GM12878 (cell line): ENCODE results near the gene FAM20B.

Experiments used
- SREBF1 ChIP-seq: IDR thresholded peaks from 2 replicates; pipeline ENCODE4 v1.6.1; 2012; ENCODE audit warnings: mild to moderate bottlenecking, low read length
- TF ChIP-seq, protein P1 (sequence below): fragments of 450-650 bp; conservative IDR thresholded peaks from 2 replicates; pipeline ENCODE4 v1.6.1; 2017; ENCODE audit warnings: mild to moderate bottlenecking, moderate library complexity

DNA sequence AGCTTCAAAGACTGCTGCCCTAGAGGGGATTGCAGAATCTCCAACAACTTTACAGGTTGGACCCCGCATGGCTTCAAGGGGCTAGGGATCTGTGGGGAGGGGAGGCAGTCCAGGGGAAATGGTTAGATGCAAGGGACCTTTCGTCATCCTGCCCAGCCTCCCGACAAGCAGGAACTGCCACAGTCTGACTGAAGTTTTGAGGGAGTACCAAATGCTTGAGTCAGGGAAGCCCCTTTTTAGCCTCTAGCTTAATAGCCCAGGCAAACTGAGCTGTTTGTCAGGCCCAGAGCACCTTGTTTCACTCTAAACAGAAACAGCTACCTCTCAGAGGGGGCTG lies 57.3 kb downstream of the FAM20B start:
- TF ChIP-seq, protein P1, sequence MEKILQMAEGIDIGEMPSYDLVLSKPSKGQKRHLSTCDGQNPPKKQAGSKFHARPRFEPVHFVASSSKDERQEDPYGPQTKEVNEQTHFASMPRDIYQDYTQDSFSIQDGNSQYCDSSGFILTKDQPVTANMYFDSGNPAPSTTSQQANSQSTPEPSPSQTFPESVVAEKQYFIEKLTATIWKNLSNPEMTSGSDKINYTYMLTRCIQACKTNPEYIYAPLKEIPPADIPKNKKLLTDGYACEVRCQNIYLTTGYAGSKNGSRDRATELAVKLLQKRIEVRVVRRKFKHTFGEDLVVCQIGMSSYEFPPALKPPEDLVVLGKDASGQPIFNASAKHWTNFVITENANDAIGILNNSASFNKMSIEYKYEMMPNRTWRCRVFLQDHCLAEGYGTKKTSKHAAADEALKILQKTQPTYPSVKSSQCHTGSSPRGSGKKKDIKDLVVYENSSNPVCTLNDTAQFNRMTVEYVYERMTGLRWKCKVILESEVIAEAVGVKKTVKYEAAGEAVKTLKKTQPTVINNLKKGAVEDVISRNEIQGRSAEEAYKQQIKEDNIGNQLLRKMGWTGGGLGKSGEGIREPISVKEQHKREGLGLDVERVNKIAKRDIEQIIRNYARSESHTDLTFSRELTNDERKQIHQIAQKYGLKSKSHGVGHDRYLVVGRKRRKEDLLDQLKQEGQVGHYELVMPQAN, result no peak
- TF ChIP-seq SREBF1, result no peak
